ENCODE data around the gene COPZ1.

- TF ChIP-seq CTCF (IDR thresholded peaks at IDR 0.05 in 4 of 5, conservative IDR thresholded peaks at IDR 0.05 in 1 of 5) (no peak), POLR2A (IDR thresholded peaks at IDR 0.05) (no peak)
Measured at GRCh38 chr12:54352891-54353874, 28.3 kb downstream of the COPZ1 start.

Data from gastrocnemius medialis (tissue), 4 donors.